Progenitor cell of endocrine pancreas (in vitro differentiated cells): ENCODE data around the gene NFKBIZ. TPM values are rescaled to one million over a fixed set of nuclear protein-coding genes. Genes with fewer than 3 reads are reported as not detected.

ENCODE experiments used
- DNase-seq: peaks from one replicate; pipeline ENCODE4 v3.0.0; 2021; ENCODE audit warnings: low spot score; ENCODE audit not compliant: unreplicated experiment
- H3K27ac Mint-ChIP-seq: 2 replicates; pipeline ENCODE4 v1.8.0; 2021; ENCODE audit warnings: mild to moderate bottlenecking, moderate library complexity, mixed read lengths
- H3K27me3 Mint-ChIP-seq: 2 replicates; pipeline ENCODE4 v1.8.0; 2021; ENCODE audit warnings: mixed read lengths
- H3K36me3 Mint-ChIP-seq: 2 replicates; pipeline ENCODE4 v1.8.0; 2022; ENCODE audit warnings: mixed read lengths; ENCODE audit not compliant: insufficient read depth
- H3K4me1 Mint-ChIP-seq: 2 replicates; pipeline ENCODE4 v1.8.0; 2021; ENCODE audit warnings: low read depth, mixed read lengths
- H3K4me3 Mint-ChIP-seq: 2 replicates; pipeline ENCODE4 v1.8.0; 2021; ENCODE audit warnings: low read depth, mild to moderate bottlenecking, moderate library complexity, mixed read lengths
- H3K9me3 Mint-ChIP-seq: 2 replicates; pipeline ENCODE4 v1.8.0; 2021; ENCODE audit warnings: low read depth, mixed read lengths
- total RNA-seq: library from RNA; stranded (reverse); gene quantifications from 2 replicates; pipeline ENCODE4 v1.2.1, GENCODE V29; 2021
- TF ChIP-seq, protein P1 (sequence below): fragments of 200-600 bp; sonication (generic); IDR thresholded peaks from one replicate; pipeline ENCODE4 v1.5.0; 2021; ENCODE audit warnings: antibody characterized with exemption, mild to moderate bottlenecking; ENCODE audit not compliant: unreplicated experiment

Gene NFKBIZ
- total RNA-seq, 1 donor from 2014 or later = 13.3 TPM

GRCh38 chr3:101890716-101891115 is 41.4 kb downstream of the NFKBIZ start:
- Mint-ChIP-seq H3K27ac (no peak overlapping the region), H3K4me1 (no peaks in the 10 kb centered on the region), H3K4me3 (no peak overlapping the region), H3K9me3 (peaks cover 14% of the 10 kb centered on the region), H3K36me3 (no peaks in the 10 kb centered on the region), H3K27me3 (no peaks in the 10 kb centered on the region)
- no peak for DNase-seq
- TF ChIP-seq, protein P1, sequence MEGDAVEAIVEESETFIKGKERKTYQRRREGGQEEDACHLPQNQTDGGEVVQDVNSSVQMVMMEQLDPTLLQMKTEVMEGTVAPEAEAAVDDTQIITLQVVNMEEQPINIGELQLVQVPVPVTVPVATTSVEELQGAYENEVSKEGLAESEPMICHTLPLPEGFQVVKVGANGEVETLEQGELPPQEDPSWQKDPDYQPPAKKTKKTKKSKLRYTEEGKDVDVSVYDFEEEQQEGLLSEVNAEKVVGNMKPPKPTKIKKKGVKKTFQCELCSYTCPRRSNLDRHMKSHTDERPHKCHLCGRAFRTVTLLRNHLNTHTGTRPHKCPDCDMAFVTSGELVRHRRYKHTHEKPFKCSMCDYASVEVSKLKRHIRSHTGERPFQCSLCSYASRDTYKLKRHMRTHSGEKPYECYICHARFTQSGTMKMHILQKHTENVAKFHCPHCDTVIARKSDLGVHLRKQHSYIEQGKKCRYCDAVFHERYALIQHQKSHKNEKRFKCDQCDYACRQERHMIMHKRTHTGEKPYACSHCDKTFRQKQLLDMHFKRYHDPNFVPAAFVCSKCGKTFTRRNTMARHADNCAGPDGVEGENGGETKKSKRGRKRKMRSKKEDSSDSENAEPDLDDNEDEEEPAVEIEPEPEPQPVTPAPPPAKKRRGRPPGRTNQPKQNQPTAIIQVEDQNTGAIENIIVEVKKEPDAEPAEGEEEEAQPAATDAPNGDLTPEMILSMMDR = no peak

DNA sequence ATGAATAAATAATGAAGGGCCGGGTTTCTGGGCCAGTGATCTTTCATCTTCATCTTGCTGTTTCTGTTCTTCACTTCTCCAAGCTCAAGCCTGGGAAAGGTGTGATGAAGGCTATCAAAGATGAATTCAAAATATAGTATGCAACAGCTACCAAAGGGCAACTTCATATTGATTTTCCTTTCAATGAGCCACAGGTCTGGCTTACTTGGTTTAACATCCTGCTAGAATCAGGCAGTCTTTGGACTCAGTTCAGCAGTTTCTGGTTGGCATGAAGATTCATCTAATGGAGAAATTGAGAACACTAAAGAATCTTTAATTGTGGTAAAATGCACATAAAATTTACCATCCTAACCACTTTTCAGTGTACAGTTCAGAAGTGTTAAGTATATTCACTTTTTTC is 43.3 kb downstream of the NFKBIZ start:
- Mint-ChIP-seq H3K36me3 (no peaks in the 10 kb centered on the region), H3K9me3 (peaks cover 5% of the 10 kb centered on the region), H3K4me1 (no peaks in the 10 kb centered on the region), H3K27me3 (no peaks in the 10 kb centered on the region), H3K27ac (no peak overlapping the region), H3K4me3 (no peak overlapping the region)
- TF ChIP-seq, protein P1 = no peak
- DNase-seq = no peak

DNA sequence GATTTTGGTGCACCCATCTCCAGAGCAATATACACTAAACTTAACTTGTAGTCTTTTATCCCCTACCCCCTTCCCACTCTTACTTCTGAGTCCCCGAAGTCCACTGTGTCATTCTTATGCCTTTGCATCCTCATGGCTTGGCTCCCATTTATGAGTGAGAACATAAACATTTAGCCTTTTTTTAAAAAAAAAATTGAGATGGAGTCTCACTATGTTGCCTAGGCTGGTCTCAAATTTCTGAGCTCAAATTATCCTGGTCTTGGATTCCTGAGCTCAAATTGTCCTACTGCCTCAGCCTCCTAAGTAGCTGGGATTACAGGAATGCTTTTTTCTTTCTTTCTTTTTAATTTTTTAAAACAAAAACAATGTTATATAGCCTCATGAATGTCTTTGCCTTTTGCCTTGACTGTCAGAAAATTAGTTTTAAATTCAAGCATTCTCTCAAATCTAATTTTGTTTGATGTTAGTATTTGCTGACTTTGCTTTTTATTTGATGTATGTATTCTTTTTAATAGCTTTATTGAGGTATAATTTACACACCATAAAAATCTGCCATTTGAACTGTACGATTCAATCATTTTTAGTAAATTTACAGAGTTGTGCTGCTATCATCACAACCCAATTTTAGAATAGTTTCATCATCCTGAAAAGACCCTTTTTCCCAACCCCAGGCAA is 46.9 kb downstream of the NFKBIZ start:
- Mint-ChIP-seq H3K9me3 (peaks cover 5% of the 10 kb centered on the region), H3K36me3 (no peaks in the 10 kb centered on the region), H3K4me3 (no peak overlapping the region), H3K27me3 (no peaks in the 10 kb centered on the region), H3K27ac (no peak overlapping the region), H3K4me1 (no peaks in the 10 kb centered on the region)
- DNase-seq = no peak
- TF ChIP-seq, protein P1 = no peak

DNA sequence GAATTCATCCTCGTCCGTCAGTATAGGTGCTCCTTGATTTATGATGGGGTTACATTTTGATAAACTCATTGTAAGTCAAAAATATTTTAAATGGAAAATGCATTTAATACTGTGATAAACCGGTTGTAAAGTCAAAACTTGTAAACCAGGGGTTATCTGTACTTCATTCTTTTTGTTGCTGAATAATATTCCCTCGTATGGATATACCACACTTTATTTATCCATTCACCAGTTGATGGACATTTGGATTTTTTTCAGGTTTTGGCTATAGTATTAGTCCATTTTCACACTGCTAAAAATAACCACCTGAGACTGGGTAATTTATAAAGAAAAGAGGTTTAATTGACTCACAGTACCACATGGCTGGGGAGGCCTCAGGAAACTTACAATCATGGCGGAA is 47.7 kb downstream of the NFKBIZ start:
- Mint-ChIP-seq H3K36me3 (no peaks in the 10 kb centered on the region), H3K4me3 (no peak overlapping the region), H3K27ac (no peak overlapping the region), H3K9me3 (peaks cover 5% of the 10 kb centered on the region), H3K4me1 (no peaks in the 10 kb centered on the region), H3K27me3 (no peaks in the 10 kb centered on the region)
- no peak for DNase-seq
- TF ChIP-seq, protein P1 = no peak

- DNase-seq = no peak
- Mint-ChIP-seq H3K27ac (no peak overlapping the region), H3K4me1 (no peaks in the 10 kb centered on the region), H3K4me3 (no peak overlapping the region), H3K27me3 (no peaks in the 10 kb centered on the region), H3K36me3 (no peaks in the 10 kb centered on the region), H3K9me3 (peaks cover 5% of the 10 kb centered on the region)
- TF ChIP-seq, protein P1 = no peak
Measured at GRCh38 chr3:101898039-101898438, 48.7 kb downstream of the NFKBIZ start.
